ENCODE results near the gene NOX5. TPM values are rescaled to one million over a fixed set of nuclear protein-coding genes. Genes with fewer than 3 reads are reported as not detected.

Gene NOX5
- total and polyA plus RNA-seq, 2 of the 4 experiments (the other 2 are of a cell fraction) = 0.07 TPM; not detected in 1

DNA sequence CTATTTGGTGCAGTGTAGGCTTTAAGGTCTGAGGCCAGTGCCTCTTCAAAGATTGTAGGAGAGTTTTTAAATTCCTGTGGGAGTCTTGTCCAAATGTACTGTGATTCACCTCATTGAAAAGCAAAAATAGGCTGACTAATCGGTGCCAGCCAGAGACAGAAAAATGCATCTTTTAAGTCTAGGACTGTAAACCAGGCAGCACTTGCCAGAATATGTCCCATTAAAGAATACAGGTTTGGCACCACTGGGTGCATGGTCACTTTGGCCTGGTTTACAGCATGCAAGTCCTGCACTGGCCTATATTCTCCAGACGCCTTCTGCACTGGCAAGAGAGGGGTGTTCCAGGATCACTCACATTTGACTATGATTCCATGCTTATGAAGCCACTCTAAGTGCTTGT lies 20.3 kb upstream of the NOX5 start:
- Histone ChIP-seq H3K27me3 (ENCODE audit: control insufficient read depth, insufficient read depth, low read length) (peaks cover 28% of the 10 kb centered on the region), H3K23ac (ENCODE audit: low read depth, low read length) (no peak overlapping the region), H4K5ac (ENCODE audit: low read depth, low read length) (no peak overlapping the region), H3K4ac (ENCODE audit: low read depth, low read length) (no peak overlapping the region), H3K14ac (replicated peaks; ENCODE audit: low read depth, low read length) (no peak overlapping the region), H2AFZ (replicated peaks; ENCODE audit: low read length, poor library complexity) (no peak overlapping the region), H2BK5ac (ENCODE audit: low read depth, low read length, poor library complexity, severe bottlenecking) (no peak overlapping the region), H3K9me3 (ENCODE audit: control insufficient read depth, insufficient read depth, low read length) (no peaks in the 10 kb centered on the region), H3K27ac (ENCODE audit: insufficient read depth, low read length) (no peak overlapping the region), H3K9me1 (ENCODE audit: insufficient read depth, low read length) (no peaks in the 10 kb centered on the region), H2AK9ac (replicated peaks; ENCODE audit: low read depth, low read length, poor library complexity) (no peak overlapping the region), H3K18ac (ENCODE audit: low read depth, low read length) (no peak overlapping the region), H2BK15ac (ENCODE audit: low read depth, low read length) (no peak overlapping the region), H3K56ac (ENCODE audit: extremely low read depth, insufficient read depth, low read length) (no peak overlapping the region), H3K9ac (ENCODE audit: low read depth, low read length) (no peak overlapping the region), H3K4me2 (ENCODE audit: low read depth, low read length) (no peak overlapping the region), H4K20me1 (ENCODE audit: insufficient read depth, low read length) (no peaks in the 10 kb centered on the region), H3K4me3 (ENCODE audit: insufficient read depth, low read depth, low read length) (no peak overlapping the region), H3K4me1 (ENCODE audit: control insufficient read depth, insufficient read depth, low read length) (0 out of 2 replicates have a peak, but pooled peaks cover 1% of the 10 kb centered on the region), H3K79me1 (ENCODE audit: low read depth in 1 of 2, low read length in 2 of 2) (no peaks in the 10 kb centered on the region), H3K36me3 (ENCODE audit: control insufficient read depth, insufficient read depth, low read length) (no peaks in the 10 kb centered on the region), H2BK120ac (ENCODE audit: low read depth, low read length) (no peak overlapping the region), H2AK5ac (ENCODE audit: low read depth, low read length) (no peak overlapping the region), H2BK20ac (ENCODE audit: low read depth, low read length) (no peak overlapping the region), H4K91ac (ENCODE audit: insufficient read depth, low read depth, low read length) (no peak overlapping the region), H4K8ac (ENCODE audit: low read depth in 2 of 2, low read length in 2 of 2) (no peak overlapping the region)
- in situ Hi-C loops (cut with MboI; ENCODE audit: low sequenced_read_pairs) (no loop called here), dilution Hi-C loops (cut with HindIII; ENCODE audit: low sequenced_read_pairs, unreplicated experiment) (no loop called here), intact Hi-C loops (cut with micrococcal nuclease) (no loop called here)
- POLR2A ChIA-PET (ENCODE audit: unreplicated experiment) = no interaction called here
- 29% methylated on average over 1 of the region's 2 CpGs; no CpG with 5 or more reads in 1 of the 2 experiments for WGBS, 2 experiments (ENCODE audit: extremely low coverage in 2 of 2, insufficient read length in 1 of 2)
- ATAC-seq (ENCODE audit: low read depth) (peak; percentile 85), DNase-seq (peak; percentile 39)
- no TSS peak for BruUV-seq (replicated peaks)
- TF ChIP-seq MAZ (IDR thresholded peaks at IDR 0.05; ENCODE audit: borderline replicate concordance, low read depth, low read length) (no peak), ELK1 (IDR thresholded peaks at IDR 0.05; ENCODE audit: borderline replicate concordance, low read depth, low read length) (no peak), MXI1 (IDR thresholded peaks at IDR 0.05; ENCODE audit: borderline replicate concordance, low read depth, low read length) (no peak), CHD1 (IDR thresholded peaks at IDR 0.05; ENCODE audit: low read depth, low read length) (no peak), RFX5 (IDR thresholded peaks at IDR 0.05; ENCODE audit: low read depth, low read length) (no peak), POLR2A (IDR thresholded peaks at IDR 0.05; ENCODE audit: low read depth, low read length) (no peak), BHLHE40 (IDR thresholded peaks at IDR 0.05; ENCODE audit: low read depth, low read length) (no peak), FOS (IDR thresholded peaks at IDR 0.05; ENCODE audit: low read depth, low read length) (no peak), CEBPB (IDR thresholded peaks at IDR 0.05; ENCODE audit: low read depth, low read length) (no peak), NFE2L2 (IDR thresholded peaks at IDR 0.05; ENCODE audit: low read depth, low read length) (no peak), SMC3 (IDR thresholded peaks at IDR 0.05; ENCODE audit: low read depth, low read length) (no peak), RCOR1 (IDR thresholded peaks at IDR 0.05; ENCODE audit: insufficient replicate concordance, low read length) (no peak), MAFK (IDR thresholded peaks at IDR 0.05; ENCODE audit: low read depth, low read length) (no peak), USF2 (IDR thresholded peaks at IDR 0.05; ENCODE audit: low read depth, low read length) (no peak), RAD21 (IDR thresholded peaks at IDR 0.05; ENCODE audit: low read length) (no peak)
- TF ChIP-seq, protein P1, sequence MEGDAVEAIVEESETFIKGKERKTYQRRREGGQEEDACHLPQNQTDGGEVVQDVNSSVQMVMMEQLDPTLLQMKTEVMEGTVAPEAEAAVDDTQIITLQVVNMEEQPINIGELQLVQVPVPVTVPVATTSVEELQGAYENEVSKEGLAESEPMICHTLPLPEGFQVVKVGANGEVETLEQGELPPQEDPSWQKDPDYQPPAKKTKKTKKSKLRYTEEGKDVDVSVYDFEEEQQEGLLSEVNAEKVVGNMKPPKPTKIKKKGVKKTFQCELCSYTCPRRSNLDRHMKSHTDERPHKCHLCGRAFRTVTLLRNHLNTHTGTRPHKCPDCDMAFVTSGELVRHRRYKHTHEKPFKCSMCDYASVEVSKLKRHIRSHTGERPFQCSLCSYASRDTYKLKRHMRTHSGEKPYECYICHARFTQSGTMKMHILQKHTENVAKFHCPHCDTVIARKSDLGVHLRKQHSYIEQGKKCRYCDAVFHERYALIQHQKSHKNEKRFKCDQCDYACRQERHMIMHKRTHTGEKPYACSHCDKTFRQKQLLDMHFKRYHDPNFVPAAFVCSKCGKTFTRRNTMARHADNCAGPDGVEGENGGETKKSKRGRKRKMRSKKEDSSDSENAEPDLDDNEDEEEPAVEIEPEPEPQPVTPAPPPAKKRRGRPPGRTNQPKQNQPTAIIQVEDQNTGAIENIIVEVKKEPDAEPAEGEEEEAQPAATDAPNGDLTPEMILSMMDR (conservative IDR thresholded peaks at IDR 0.05; ENCODE audit: low read depth, low read length) = no peak
- CTCF ChIA-PET = no interaction called here
